NT2/D1 (cell line): ENCODE measurements around the gene MYLK2.

Source experiments
- YY1 ChIP-seq: IDR thresholded peaks from 2 replicates; pipeline ENCODE4 v1.6.1; 2011; ENCODE audit not compliant: insufficient read length, insufficient read depth
- ZNF274 ChIP-seq: IDR thresholded peaks from 2 replicates; pipeline ENCODE4 v1.6.1; 2011; ENCODE audit warnings: mild to moderate bottlenecking, low read depth, low read length

DNA sequence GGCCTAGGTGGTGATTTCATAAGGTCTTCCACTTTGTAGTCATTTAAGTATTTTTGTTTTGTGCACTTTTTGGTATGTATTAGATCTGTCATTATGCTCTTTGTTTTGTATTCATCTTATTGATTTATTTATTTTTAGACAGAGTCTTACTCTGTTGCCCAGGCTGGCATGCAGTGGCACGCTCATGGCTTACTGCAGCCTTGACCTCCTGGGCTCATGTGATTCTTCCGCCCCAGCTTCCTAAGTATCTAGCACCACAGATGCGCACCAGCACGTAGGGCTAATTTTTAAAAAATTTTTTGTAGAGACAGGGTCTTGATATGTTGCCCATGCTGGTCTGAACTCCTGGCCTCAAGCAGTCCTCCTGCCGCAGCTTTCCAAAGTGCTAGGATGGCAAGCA, 49.5 kb upstream of the MYLK2 start:
- TF ChIP-seq YY1 (no peak), ZNF274 (no peak)
